GM10266 (cell line): ENCODE measurements around the gene MAMSTR.
"Not testable (repeated sequence)": the region's sequence is repeated elsewhere in the genome, so short reads cannot be mapped to it uniquely, and the experiment has no call there.

Experiments
- DNase-seq: peaks from one replicate; pipeline ENCODE4 v3.0.0; 2012; ENCODE audit errors: extremely low spot score
- TF ChIP-seq, protein P1 (sequence below): IDR thresholded peaks from 2 replicates; pipeline ENCODE4 v1.5.1; 2012; ENCODE audit warnings: mild to moderate bottlenecking, low read depth; ENCODE audit not compliant: control insufficient read depth, insufficient read depth; ENCODE audit errors: missing control alignments

MAMSTR gene

DNA sequence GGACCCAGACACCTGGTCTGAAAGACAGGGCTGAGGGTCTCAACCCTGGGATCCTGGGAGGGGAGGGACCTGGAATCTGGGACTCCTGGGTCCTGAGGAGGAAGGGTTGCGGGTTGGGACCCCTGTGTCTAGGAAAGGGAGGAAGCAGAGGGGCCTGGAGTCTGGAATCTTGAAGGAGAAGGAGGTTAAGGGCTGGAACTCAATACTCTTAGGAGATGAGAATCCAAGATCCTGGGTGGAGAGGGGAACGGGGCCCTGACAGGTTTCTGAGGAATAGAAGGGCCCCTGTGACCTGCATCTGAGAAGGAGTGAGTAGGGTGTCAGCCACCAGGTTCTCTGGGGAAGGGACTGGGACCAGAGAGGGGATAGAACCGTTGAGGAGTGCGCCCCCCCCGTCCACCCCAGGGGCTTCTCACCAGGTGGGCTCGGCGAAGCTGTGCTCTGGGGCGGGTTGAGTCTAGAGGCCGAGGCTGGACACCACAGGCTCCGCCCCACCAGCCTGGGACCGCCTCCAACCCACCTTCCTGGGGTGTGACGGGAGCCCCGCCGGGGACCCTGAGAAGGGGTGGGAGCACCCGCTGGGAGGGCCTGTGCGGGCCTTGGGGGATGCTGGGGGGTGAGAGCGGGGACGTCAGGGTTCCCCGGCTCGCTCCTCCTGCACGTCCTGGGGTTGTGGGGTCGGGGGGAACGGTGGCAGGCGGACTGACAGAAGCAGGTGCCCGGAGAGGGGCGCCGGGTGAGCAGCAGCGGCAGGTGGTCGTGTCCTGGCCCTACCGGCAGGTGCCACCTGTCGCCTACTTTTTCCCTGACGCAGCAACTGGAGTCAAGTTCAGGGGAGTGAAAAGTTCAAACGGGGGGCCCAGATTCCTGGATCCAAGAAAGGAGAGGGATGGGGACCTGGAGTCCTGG is at the start of gene MAMSTR:
Gene MAMSTR, minus strand, starts transcription at position 463 of the 909 bp plus-strand sequence. CDS start 694 bp downstream, outside the sequence.
- no peak for DNase-seq
- TF ChIP-seq, protein P1, sequence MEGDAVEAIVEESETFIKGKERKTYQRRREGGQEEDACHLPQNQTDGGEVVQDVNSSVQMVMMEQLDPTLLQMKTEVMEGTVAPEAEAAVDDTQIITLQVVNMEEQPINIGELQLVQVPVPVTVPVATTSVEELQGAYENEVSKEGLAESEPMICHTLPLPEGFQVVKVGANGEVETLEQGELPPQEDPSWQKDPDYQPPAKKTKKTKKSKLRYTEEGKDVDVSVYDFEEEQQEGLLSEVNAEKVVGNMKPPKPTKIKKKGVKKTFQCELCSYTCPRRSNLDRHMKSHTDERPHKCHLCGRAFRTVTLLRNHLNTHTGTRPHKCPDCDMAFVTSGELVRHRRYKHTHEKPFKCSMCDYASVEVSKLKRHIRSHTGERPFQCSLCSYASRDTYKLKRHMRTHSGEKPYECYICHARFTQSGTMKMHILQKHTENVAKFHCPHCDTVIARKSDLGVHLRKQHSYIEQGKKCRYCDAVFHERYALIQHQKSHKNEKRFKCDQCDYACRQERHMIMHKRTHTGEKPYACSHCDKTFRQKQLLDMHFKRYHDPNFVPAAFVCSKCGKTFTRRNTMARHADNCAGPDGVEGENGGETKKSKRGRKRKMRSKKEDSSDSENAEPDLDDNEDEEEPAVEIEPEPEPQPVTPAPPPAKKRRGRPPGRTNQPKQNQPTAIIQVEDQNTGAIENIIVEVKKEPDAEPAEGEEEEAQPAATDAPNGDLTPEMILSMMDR = no peak

DNA sequence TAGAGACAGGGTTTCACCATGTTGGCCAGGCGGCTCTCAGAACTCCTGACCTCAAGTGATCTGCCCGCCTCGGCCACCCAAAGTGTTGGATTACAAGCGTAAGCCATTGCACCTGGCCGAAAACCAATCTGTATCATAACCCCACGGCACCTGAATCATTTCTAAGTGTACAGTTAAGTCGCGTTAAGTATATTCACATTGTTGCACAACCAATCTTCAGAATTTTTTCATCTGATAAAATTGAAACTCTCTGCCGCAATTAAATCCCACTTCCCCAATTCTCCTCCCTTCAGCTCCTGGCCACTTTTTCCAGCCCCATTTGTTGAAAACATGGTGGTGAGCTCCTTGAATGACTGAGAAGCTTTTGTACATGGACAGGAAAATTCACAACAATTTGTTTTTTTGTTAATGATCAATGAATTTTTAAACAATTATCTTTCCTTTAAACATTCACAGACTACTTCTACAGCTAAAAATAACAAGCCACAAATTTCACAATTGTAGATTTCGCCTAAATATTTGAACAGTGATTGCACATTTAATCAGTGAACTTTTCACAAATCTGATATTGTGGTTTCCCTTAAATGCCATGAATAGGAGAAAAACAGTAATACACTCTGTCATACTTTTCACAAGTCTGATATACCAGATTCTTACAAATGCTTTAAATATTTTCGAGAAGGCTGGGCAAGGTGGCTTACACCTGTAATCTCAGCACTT is 49.6 kb upstream of the MAMSTR start:
- no peak for DNase-seq
- TF ChIP-seq, protein P1 = no peak

- DNase-seq = not testable (repeated sequence)
These were observed 48.7 kb upstream of the MAMSTR start for GRCh38 chr19:48768171-48768753.

GRCh38 chr19:48765816-48766215 is 46.3 kb upstream of the MAMSTR start:
- not testable (repeated sequence) for DNase-seq

DNA sequence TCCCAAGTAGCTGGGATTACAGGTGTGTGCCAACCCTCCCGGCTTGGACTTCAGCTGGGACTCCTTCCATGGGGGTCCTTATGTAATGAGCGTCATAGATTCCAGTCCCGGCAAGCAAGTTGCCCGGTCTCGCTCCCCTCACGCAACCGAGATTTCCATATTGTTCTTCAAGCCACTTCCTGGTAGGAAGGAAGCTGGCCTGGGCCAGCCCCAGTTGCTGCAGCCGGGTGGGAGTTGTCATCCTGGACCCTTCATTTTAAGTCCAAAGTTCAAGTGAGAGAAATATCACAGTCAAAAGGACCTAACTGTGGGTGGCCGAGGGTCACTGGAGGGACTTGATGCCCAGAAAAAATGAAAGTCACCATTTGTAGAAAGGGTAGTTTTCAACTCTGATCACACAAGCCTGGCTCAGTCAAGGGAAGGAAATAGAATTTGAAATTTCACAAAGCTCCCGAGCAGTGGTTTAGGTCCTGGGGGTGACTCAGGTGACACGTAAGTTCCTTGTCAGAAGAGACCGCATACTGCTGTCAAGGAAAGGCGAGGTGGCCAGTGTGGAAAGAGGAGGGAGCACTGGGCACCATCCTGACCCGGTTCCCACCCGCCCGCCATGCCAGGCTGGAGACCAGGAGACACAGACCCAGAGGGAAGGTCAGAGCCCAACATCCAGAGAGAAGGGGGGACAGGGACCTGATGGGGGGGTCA is 41.1 kb upstream of the MAMSTR start:
- DNase-seq = no peak
- TF ChIP-seq, protein P1 = no peak

- no peak for DNase-seq
- TF ChIP-seq, protein P1 = no peak
These were observed 38.2 kb upstream of the MAMSTR start for GRCh38 chr19:48757741-48758144.

DNA sequence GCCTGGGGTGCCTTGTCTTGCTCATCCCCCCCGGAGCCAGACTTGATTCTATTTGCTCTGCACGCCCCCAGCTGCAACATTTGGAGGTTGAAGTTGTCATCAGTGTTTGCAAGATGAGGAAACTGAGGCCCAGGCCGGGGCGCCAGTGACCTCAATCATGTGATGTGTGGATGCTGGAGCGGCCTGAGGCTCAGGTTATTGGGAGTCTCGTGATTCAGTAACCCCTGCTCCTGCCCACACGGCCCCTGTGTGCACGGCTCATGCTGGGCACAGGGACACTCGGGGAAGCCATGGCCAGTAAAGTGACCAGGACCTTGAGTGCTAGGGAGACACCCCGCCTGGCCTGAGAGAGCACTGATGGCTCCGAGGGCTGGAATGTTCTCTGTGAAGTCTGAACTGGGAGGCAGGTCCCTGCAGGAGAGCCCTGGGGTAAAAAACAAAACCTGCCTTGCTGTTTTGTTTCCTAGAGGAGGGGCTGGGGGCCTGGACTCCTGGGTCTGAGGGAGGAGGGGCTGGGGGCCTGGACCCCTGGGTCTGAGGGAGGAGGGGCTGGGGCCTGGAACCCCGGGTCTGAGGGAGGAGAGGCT is 37.7 kb upstream of the MAMSTR start:
- TF ChIP-seq, protein P1 = no peak
- no peak for DNase-seq

DNA sequence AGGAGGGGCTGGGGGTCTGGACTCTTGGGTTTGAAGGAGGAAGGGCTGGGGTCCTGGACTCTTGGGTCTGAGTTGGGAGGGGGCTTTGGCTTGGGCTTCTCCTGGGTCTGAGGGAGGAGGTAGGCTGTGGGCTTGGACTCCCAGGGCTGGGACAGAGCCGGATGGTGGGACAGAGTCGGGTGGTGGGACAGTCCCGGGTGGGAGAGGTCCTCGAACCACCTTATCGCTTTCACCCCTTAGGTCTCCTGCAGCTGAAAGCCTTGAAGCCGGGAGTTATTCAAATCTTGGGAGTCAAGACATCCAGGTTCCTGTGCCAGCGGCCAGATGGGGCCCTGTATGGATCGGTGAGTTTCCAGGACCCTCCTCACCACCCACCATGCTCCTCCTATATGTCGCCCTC is 37.2 kb upstream of the MAMSTR start:
- no peak for DNase-seq
- TF ChIP-seq, protein P1 = no peak
